AG04449 (cell line): ENCODE results near the gene BCL11B.

ENCODE experiments used
- CTCF ChIA-PET: fragments of 350-600 bp; formaldehyde crosslinking; extraction: SDS; loops from one replicate; lab custom pipeline; 2021; ENCODE audit warnings: antibody characterized with exemption; lab: Yijun Ruan, JAX
- POLR2A ChIA-PET: fragments of 400-600, 350-600 bp; formaldehyde crosslinking; extraction: SDS; loops from one replicate; lab custom pipeline; 2020; ENCODE audit warnings: antibody characterized with exemption, inconsistent platforms; lab: Yijun Ruan, JAX
- DNase-seq: peaks from one replicate; pipeline ENCODE4 v3.0.0-alpha.2; 2010; ENCODE audit warnings: low read depth, low spot score
- H3K4me3 ChIP-seq: 2 replicates; pipeline ENCODE4 v1.5.1; 2011; ENCODE audit warnings: low read depth, mild to moderate bottlenecking, control low read depth, low read length
- CTCF ChIP-seq: IDR thresholded peaks from one replicate; pipeline ENCODE4 v1.5.1; 2011; ENCODE audit warnings: mild to moderate bottlenecking, moderate library complexity, low read length, control low read depth, inconsistent platforms; ENCODE audit not compliant: insufficient read depth; ENCODE audit errors: missing control alignments

The BCL11B gene

GRCh38 chr14:99183311-99183710 lies 88.7 kb downstream of the BCL11B start:
- no peak for DNase-seq
- ChIA-PET POLR2A (no interaction called here), CTCF (no interaction called here)
- TF ChIP-seq CTCF, result no peak
- H3K4me3 ChIP-seq, result no peak overlapping the region

DNA sequence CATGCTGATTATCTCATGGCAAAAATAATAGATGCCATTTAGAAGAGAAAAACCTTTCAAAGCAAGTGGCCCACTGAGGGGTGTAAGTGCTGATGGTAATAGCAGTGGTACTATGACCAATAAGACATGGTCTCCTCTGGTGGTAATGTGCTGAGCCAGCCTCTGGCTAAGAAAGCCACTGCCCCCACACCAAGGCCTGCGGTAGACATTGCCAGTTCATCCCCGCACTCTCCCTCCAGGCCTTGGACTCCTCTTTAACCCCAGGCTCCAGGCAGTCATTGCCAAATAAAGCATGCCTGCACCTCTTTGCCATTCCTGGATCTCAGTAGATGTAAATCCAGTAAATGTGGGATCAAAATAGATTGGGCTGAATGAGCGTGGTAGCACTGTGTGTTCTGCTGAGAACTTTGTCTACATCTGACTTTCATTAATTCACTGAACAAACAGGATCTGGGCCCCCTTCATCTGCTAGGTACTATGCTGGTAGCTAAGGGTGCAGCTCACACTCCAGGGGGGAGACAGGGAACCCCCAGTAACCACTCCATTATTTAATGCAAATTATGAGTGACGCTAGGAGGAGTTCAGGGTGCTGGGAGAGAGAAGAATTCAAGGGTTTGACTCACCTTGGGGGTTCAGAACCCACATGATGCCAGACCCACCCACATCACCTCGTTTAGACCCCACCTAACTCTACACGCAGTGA lies 89.3 kb downstream of the BCL11B start:
- CTCF ChIA-PET, result no interaction called here

GRCh38 chr14:99181804-99182520 lies 90.0 kb downstream of the BCL11B start:
- no peak for DNase-seq
- ChIA-PET POLR2A (no interaction called here), CTCF (no interaction called here)
- no peak for TF ChIP-seq CTCF
- H3K4me3 ChIP-seq, result no peak overlapping the region

More for the DNA sequence above, 89.3 kb downstream of the BCL11B start:
- no peak for TF ChIP-seq CTCF
- no peak for DNase-seq
- POLR2A ChIA-PET, result no interaction called here
- no peak overlapping the region for H3K4me3 ChIP-seq

DNA sequence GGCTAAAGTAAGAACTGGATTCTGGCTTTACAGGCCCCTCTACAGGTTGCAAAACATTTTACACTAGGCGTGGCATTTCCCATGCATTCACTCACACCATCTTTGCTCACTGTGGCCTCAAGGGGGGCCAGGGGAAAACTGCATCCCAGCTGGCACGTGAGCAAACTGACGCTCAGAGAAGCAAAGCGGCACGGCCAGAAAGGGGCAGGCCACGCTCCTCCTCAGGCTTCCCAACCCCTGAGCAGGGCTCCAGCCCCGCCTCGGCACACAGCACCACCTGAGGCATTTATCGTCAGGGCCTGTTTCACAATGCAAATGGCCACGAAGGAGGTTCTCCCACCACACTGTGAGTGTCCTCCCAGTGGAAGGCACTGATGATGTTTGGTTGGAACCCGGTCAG lies 90.8 kb downstream of the BCL11B start:
- ChIA-PET POLR2A (no interaction called here), CTCF (no interaction called here)
- no peak overlapping the region for H3K4me3 ChIP-seq
- TF ChIP-seq CTCF, result no peak
- no peak for DNase-seq

DNA sequence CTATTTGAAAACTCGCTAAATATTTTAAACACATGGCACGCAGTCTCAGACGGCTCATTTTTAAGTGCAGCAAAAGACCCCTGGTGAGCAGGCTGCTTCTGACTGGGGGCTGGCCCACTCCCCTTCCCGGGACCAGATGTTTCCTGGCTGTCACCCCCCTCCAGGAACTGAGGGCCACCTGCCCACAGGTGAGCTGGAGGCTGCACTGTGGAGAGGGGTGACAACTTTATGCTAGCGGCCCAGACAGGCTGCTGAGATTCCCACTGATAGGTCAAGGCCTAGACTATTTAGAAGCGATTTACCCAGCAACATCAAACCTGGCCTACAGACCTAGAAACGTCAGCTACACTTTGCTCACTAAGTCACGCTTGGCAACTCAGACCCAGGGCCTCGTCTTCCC lies 92.1 kb downstream of the BCL11B start:
- POLR2A ChIA-PET, result no interaction called here
- CTCF ChIA-PET, result no interaction called here
- TF ChIP-seq CTCF, result no peak
- no peak for DNase-seq
- H3K4me3 ChIP-seq, result no peak overlapping the region

DNA sequence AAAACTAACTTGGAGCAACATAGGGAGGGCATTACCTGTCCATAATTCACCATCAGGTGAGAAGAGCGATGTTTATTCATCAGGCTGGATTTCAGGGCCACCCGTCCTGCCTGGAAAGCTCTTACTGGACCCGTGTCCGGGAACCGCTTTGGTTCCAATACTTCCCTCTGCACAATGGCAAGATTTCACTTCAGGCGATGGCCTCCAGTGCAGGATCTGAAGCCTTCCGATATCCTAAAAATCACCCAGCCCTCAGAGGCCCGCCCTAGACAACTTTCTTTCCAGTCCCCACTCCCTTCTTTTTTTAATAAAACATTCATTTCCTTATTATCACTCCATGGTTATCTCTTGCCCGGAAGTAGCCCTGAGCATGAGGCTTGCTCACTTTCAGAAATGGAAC lies 92.5 kb downstream of the BCL11B start:
- no peak for TF ChIP-seq CTCF
- POLR2A ChIA-PET, result no interaction called here
- CTCF ChIA-PET, result interaction anchor here (1.4 kb wide), 1 partner anchor 87 kb away, joined by 3 read pairs; no protein-coding TSS in a partner anchor

More for the DNA sequence above, 92.5 kb downstream of the BCL11B start:
- H3K4me3 ChIP-seq, result no peak overlapping the region
- no peak for DNase-seq
